Measurements from ENCODE around the gene RIPK4.

DNA sequence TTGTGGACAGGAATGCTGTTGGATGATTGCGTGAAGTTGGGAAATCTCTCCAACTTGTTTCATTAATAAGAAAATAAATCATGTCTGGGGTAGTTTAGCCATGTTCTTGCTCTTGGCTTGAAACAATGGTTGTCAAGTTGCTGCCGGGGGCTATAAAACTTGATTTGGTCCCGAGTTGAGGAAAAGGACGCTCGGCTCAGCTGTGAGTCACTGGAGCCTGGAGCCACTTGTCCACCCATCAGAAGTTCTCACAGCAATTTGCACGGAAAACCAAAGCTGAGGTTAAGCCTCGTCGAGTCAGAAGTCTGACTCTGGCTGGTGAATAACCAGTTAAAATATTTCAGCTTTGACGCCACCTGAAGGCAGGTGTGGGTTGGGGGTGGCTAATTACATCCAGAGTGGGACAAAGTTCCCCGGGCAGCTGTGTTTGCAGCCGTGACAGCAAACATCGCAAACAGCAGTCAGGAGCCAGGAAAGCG is 19.7 kb upstream of the RIPK4 start:
- TF ChIP-seq, protein P1, sequence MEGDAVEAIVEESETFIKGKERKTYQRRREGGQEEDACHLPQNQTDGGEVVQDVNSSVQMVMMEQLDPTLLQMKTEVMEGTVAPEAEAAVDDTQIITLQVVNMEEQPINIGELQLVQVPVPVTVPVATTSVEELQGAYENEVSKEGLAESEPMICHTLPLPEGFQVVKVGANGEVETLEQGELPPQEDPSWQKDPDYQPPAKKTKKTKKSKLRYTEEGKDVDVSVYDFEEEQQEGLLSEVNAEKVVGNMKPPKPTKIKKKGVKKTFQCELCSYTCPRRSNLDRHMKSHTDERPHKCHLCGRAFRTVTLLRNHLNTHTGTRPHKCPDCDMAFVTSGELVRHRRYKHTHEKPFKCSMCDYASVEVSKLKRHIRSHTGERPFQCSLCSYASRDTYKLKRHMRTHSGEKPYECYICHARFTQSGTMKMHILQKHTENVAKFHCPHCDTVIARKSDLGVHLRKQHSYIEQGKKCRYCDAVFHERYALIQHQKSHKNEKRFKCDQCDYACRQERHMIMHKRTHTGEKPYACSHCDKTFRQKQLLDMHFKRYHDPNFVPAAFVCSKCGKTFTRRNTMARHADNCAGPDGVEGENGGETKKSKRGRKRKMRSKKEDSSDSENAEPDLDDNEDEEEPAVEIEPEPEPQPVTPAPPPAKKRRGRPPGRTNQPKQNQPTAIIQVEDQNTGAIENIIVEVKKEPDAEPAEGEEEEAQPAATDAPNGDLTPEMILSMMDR (IDR thresholded peaks at IDR 0.05): no peak
- TF ChIP-seq POLR2A (IDR thresholded peaks at IDR 0.05) (no peak), POLR2AphosphoS5 (IDR thresholded peaks at IDR 0.05) (no peak), EP300 (IDR thresholded peaks at IDR 0.05; ENCODE audit: low read depth) (no peak)

Measured in transverse colon (tissue), 4 donors.